BE2C (cell line): ENCODE results near the gene C8B.
A peak's percentile ranks its signal among the peaks of the same experiment; 100 is the strongest.

Experiments used
- DNase-seq: peaks from one replicate; pipeline ENCODE4 v3.0.0-alpha.2; 2020
- H3K27me3 ChIP-seq: fragments of 250-450 bp; sonication (Bioruptor Pico); 2 replicates; pipeline ENCODE4 v1.5.1; 2020; ENCODE audit warnings: mild to moderate bottlenecking
- H3K36me3 ChIP-seq: fragments of 250-450 bp; sonication (Bioruptor Pico); 2 replicates; pipeline ENCODE4 v1.5.1; 2020; ENCODE audit warnings: mild to moderate bottlenecking
- H3K4me1 ChIP-seq: fragments of 250-450 bp; sonication (Bioruptor Pico); 2 replicates; pipeline ENCODE4 v1.5.1; 2020
- H3K4me3 ChIP-seq: 2 replicates; pipeline ENCODE4 v1.5.1; 2011; ENCODE audit warnings: low read depth, low read length
- H3K9me3 ChIP-seq: fragments of 250-450 bp; sonication (Bioruptor Pico); 2 replicates; pipeline ENCODE4 v1.5.1; 2020
- CTCF ChIP-seq: IDR thresholded peaks from 2 replicates; pipeline ENCODE4 v1.5.1; 2012; ENCODE audit warnings: mild to moderate bottlenecking, low read depth, low read length

The C8B gene

GRCh38 chr1:56967900-56968832, 2.4 kb upstream of the C8B start:
- Histone ChIP-seq H3K4me1 (no peaks in the 10 kb centered on the region), H3K27me3 (no peaks in the 10 kb centered on the region), H3K4me3 (no peak overlapping the region), H3K36me3 (no peaks in the 10 kb centered on the region), H3K9me3 (no peaks in the 10 kb centered on the region)
- peak; percentile 63 for DNase-seq
- TF ChIP-seq CTCF: peak; percentile 66

- Histone ChIP-seq H3K36me3 (no peaks in the 10 kb centered on the region), H3K4me3 (no peak overlapping the region), H3K4me1 (no peaks in the 10 kb centered on the region), H3K27me3 (no peaks in the 10 kb centered on the region), H3K9me3 (no peaks in the 10 kb centered on the region)
- no peak for DNase-seq
- TF ChIP-seq CTCF: no peak
Observed at GRCh38 chr1:56967355-56967754, 1.5 kb upstream of the C8B start.

- H3K4me3 ChIP-seq: no peak overlapping the region
- H3K9me3 ChIP-seq: no peaks in the 10 kb centered on the region
- no peaks in the 10 kb centered on the region for H3K36me3 ChIP-seq
- H3K4me1 ChIP-seq: no peaks in the 10 kb centered on the region
- TF ChIP-seq CTCF: no peak
- H3K27me3 ChIP-seq: no peaks in the 10 kb centered on the region
- DNase-seq: no peak
Observed at GRCh38 chr1:56966698-56966999, 834 bp upstream of the C8B start.

- DNase-seq: no peak
- no peaks in the 10 kb centered on the region for H3K27me3 ChIP-seq
- H3K4me3 ChIP-seq: no peak overlapping the region
- no peaks in the 10 kb centered on the region for H3K9me3 ChIP-seq
- no peaks in the 10 kb centered on the region for H3K36me3 ChIP-seq
- no peaks in the 10 kb centered on the region for H3K4me1 ChIP-seq
- TF ChIP-seq CTCF: no peak
Observed at GRCh38 chr1:56965191-56965590, 624 bp downstream of the C8B start.

GRCh38 chr1:56964349-56965017, 1.3 kb downstream of the C8B start:
- TF ChIP-seq CTCF: no peak
- no peak for DNase-seq
- H3K27me3 ChIP-seq: no peaks in the 10 kb centered on the region
- no peaks in the 10 kb centered on the region for H3K36me3 ChIP-seq
- H3K4me1 ChIP-seq: no peaks in the 10 kb centered on the region
- H3K4me3 ChIP-seq: no peak overlapping the region
- H3K9me3 ChIP-seq: no peaks in the 10 kb centered on the region

GRCh38 chr1:56963667-56964066, 2.1 kb downstream of the C8B start:
- no peaks in the 10 kb centered on the region for H3K4me1 ChIP-seq
- no peak for DNase-seq
- TF ChIP-seq CTCF: no peak
- H3K36me3 ChIP-seq: no peaks in the 10 kb centered on the region
- H3K4me3 ChIP-seq: no peak overlapping the region
- no peaks in the 10 kb centered on the region for H3K27me3 ChIP-seq
- H3K9me3 ChIP-seq: no peaks in the 10 kb centered on the region
